NCI-H82 treated with DMSO at 0.1 percent for 48 hours (cell line): Measurements from ENCODE around the gene LILRB4.
"Not testable (repeated sequence)": the region's sequence is repeated elsewhere in the genome, so short reads cannot be mapped to it uniquely, and the experiment has no call there.

Experiments used
- DNase-seq: peaks from one replicate; lab custom pipeline; 2025; ENCODE audit not compliant: unreplicated experiment; lab: John Stamatoyannopoulos, UW

Gene LILRB4

GRCh38 chr19:54648129-54648528 lies 14.7 kb upstream of the LILRB4 start:
- no peak for DNase-seq

GRCh38 chr19:54650108-54650655 lies 12.6 kb upstream of the LILRB4 start:
- no peak for DNase-seq

GRCh38 chr19:54653181-54653809 lies 9.5 kb upstream of the LILRB4 start:
- DNase-seq, result no peak

GRCh38 chr19:54654447-54655321 lies 8.1 kb upstream of the LILRB4 start:
- no peak for DNase-seq

GRCh38 chr19:54659300-54659699 lies 3.5 kb upstream of the LILRB4 start:
- DNase-seq, result no peak

- DNase-seq, result no peak
These were observed 2.5 kb upstream of the LILRB4 start for GRCh38 chr19:54660306-54660705.

- DNase-seq, result no peak
These were observed 1.8 kb upstream of the LILRB4 start for GRCh38 chr19:54660964-54661363.

- DNase-seq, result no peak
These were observed 821 bp upstream of the LILRB4 start for GRCh38 chr19:54661846-54662481.

GRCh38 chr19:54665530-54665929 lies 2.7 kb downstream of the LILRB4 start:
- DNase-seq, result no peak

- no peak for DNase-seq
These were observed 4.4 kb downstream of the LILRB4 start for GRCh38 chr19:54667217-54667616.

GRCh38 chr19:54668353-54668752 lies 5.6 kb downstream of the LILRB4 start:
- no peak for DNase-seq

- no peak for DNase-seq
These were observed 8.0 kb downstream of the LILRB4 start for GRCh38 chr19:54670576-54671357.

GRCh38 chr19:54673222-54673621 lies 10.4 kb downstream of the LILRB4 start:
- DNase-seq, result no peak

- peak; percentile 3 for DNase-seq
These were observed 11.3 kb downstream of the LILRB4 start for GRCh38 chr19:54674021-54674617.

GRCh38 chr19:54676210-54676834 lies 13.5 kb downstream of the LILRB4 start:
- DNase-seq, result not testable (repeated sequence)

- no peak for DNase-seq
These were observed 14.4 kb downstream of the LILRB4 start for GRCh38 chr19:54677217-54677616.

GRCh38 chr19:54681596-54681995 lies 18.8 kb downstream of the LILRB4 start:
- not testable (repeated sequence) for DNase-seq

- no peak for DNase-seq
These were observed 19.6 kb downstream of the LILRB4 start for GRCh38 chr19:54682306-54682856.

- no peak for DNase-seq
These were observed 21.7 kb downstream of the LILRB4 start for GRCh38 chr19:54684527-54684926.
